ENCODE data around the gene RFX8.

The RFX8 gene

DNA sequence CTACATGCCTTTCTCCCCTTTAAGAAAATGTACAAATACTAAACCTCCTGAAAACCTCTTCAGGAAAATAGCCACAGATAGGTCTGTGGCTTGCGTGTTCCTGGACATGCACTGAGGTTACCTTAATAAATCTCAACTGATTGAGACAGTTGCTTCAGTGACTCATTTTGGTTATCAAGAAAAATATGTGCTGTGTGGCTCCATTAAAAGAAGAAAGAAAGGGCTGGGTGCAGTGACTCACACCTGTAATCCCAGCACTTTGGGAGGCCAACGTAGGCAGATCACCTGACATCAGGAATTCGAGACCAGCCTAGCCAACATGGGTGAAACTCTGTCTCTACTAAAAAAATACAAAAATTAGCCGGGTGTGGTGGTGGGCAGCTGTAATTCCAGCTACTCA is 114.7 kb downstream of the RFX8 start:
- no peak overlapping the region for H3K4me3 ChIP-seq (ENCODE audit: insufficient read depth, low read length, poor library complexity, severe bottlenecking)

DNA sequence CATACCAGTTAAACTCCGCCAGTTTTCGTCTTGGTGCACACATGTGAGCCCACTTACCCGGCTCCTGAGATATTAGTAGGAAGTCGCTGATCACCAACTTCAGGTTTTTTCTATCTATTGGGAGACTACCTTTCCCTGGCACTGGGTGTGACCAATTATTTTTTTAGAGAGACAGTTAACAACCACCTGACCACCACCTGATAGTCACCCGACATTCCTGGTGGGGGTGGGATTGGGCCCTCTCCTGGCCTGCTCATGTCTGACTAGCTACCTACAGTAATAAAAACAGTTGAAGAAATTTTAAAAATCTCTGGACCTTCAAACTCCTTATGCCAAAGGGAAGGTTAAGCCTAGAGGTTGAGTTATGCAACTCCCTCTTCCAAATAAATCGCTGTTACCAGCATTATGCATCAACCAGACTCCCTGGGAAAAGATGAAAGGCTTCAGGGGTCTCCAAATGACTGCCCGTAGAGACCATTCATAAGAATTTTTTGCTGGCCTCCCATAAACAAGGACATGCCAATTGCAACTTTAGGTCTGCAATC is 115.4 kb downstream of the RFX8 start:
- no peak for TF ChIP-seq EZH2phosphoT487 (conservative IDR thresholded peaks at IDR 0.05; ENCODE audit: low read length)
- TF ChIP-seq, protein P1, sequence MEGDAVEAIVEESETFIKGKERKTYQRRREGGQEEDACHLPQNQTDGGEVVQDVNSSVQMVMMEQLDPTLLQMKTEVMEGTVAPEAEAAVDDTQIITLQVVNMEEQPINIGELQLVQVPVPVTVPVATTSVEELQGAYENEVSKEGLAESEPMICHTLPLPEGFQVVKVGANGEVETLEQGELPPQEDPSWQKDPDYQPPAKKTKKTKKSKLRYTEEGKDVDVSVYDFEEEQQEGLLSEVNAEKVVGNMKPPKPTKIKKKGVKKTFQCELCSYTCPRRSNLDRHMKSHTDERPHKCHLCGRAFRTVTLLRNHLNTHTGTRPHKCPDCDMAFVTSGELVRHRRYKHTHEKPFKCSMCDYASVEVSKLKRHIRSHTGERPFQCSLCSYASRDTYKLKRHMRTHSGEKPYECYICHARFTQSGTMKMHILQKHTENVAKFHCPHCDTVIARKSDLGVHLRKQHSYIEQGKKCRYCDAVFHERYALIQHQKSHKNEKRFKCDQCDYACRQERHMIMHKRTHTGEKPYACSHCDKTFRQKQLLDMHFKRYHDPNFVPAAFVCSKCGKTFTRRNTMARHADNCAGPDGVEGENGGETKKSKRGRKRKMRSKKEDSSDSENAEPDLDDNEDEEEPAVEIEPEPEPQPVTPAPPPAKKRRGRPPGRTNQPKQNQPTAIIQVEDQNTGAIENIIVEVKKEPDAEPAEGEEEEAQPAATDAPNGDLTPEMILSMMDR (IDR thresholded peaks at IDR 0.05; ENCODE audit: insufficient read depth, low read length, poor library complexity, severe bottlenecking), result no peak
- no peak overlapping the region for H3K4me3 ChIP-seq (ENCODE audit: insufficient read depth, low read length, poor library complexity, severe bottlenecking)
- H2AFZ ChIP-seq (ENCODE audit: low read depth, low read length, severe bottlenecking), result no peak overlapping the region
- no peaks in the 10 kb centered on the region for H3K9me3 ChIP-seq (ENCODE audit: insufficient read depth, low read length)
- no peaks in the 10 kb centered on the region for H3K27me3 ChIP-seq (ENCODE audit: low read length)
- H3F3A ChIP-seq (ENCODE audit: insufficient read depth), result no peaks in the 10 kb centered on the region
- H3K9me2 ChIP-seq (replicated peaks; ENCODE audit: insufficient read depth, low read length), result no peaks in the 10 kb centered on the region
- H3K4me2 ChIP-seq (ENCODE audit: low read depth, low read length, poor library complexity, severe bottlenecking), result no peak overlapping the region
- no peaks in the 10 kb centered on the region for H3K36me3 ChIP-seq (ENCODE audit: low read length)
- H3K27ac ChIP-seq (ENCODE audit: low read depth, low read length), result no peak overlapping the region
- no peaks in the 10 kb centered on the region for H4K20me1 ChIP-seq (ENCODE audit: low read depth, low read length)
- H3K9ac ChIP-seq (ENCODE audit: low read length), result no peak overlapping the region
- no peaks in the 10 kb centered on the region for H3K79me2 ChIP-seq (ENCODE audit: insufficient read depth, low read length)

More for the DNA sequence above, 114.7 kb downstream of the RFX8 start:
- no peaks in the 10 kb centered on the region for H3K79me2 ChIP-seq (ENCODE audit: insufficient read depth, low read length)
- no peak overlapping the region for H3K27ac ChIP-seq (ENCODE audit: low read depth, low read length)
- H3K9me3 ChIP-seq (ENCODE audit: insufficient read depth, low read length), result no peaks in the 10 kb centered on the region
- no peaks in the 10 kb centered on the region for H3K9me2 ChIP-seq (replicated peaks; ENCODE audit: insufficient read depth, low read length)
- H3K4me2 ChIP-seq (ENCODE audit: low read depth, low read length, poor library complexity, severe bottlenecking), result no peak overlapping the region
- no peaks in the 10 kb centered on the region for H3K36me3 ChIP-seq (ENCODE audit: low read length)
- no peaks in the 10 kb centered on the region for H4K20me1 ChIP-seq (ENCODE audit: low read depth, low read length)
- no peak overlapping the region for H2AFZ ChIP-seq (ENCODE audit: low read depth, low read length, severe bottlenecking)
- no peaks in the 10 kb centered on the region for H3F3A ChIP-seq (ENCODE audit: insufficient read depth)
- H3K9ac ChIP-seq (ENCODE audit: low read length), result no peak overlapping the region
- no peak for TF ChIP-seq EZH2phosphoT487 (conservative IDR thresholded peaks at IDR 0.05; ENCODE audit: low read length)
- TF ChIP-seq, protein P1 (IDR thresholded peaks at IDR 0.05; ENCODE audit: insufficient read depth, low read length, poor library complexity, severe bottlenecking), result no peak
- H3K27me3 ChIP-seq (ENCODE audit: low read length), result no peaks in the 10 kb centered on the region

DNA sequence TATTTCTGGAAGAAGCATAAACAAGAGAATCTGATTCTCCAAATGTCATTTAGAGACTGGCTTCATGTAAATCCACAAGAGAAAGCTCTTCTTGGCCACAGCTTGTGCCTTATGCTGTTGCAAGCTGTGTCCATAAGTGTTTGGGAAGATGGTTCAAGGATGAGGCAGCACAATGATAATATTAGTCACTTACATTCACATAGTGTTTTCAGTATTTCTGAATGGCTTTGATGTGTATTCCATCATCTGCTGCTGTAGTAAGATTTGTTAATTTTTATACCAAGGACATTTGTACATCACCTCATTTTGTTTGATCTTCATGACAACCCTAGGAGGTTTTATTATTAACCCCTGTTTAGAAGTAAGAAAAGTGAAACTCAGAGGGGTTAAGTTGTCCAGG is 117.5 kb downstream of the RFX8 start:
- Histone ChIP-seq H3F3A (ENCODE audit: insufficient read depth) (no peaks in the 10 kb centered on the region), H3K4me3 (ENCODE audit: insufficient read depth, low read length, poor library complexity, severe bottlenecking) (no peak overlapping the region), H3K4me2 (ENCODE audit: low read depth, low read length, poor library complexity, severe bottlenecking) (no peak overlapping the region), H2AFZ (ENCODE audit: low read depth, low read length, severe bottlenecking) (no peak overlapping the region), H3K9ac (ENCODE audit: low read length) (no peak overlapping the region), H4K20me1 (ENCODE audit: low read depth, low read length) (no peaks in the 10 kb centered on the region), H3K79me2 (ENCODE audit: insufficient read depth, low read length) (no peaks in the 10 kb centered on the region), H3K27ac (ENCODE audit: low read depth, low read length) (no peak overlapping the region), H3K9me3 (ENCODE audit: insufficient read depth, low read length) (no peaks in the 10 kb centered on the region), H3K36me3 (ENCODE audit: low read length) (no peaks in the 10 kb centered on the region), H3K9me2 (replicated peaks; ENCODE audit: insufficient read depth, low read length) (no peaks in the 10 kb centered on the region), H3K27me3 (ENCODE audit: low read length) (no peaks in the 10 kb centered on the region)
- TF ChIP-seq, protein P1 (IDR thresholded peaks at IDR 0.05; ENCODE audit: insufficient read depth, low read length, poor library complexity, severe bottlenecking), result no peak
- no peak for TF ChIP-seq EZH2phosphoT487 (conservative IDR thresholded peaks at IDR 0.05; ENCODE audit: low read length)

Data from SU-DHL-6 (cell line).